PC-3 (cell line): ENCODE results near the gene GPX6. TPM values are rescaled to one million over a fixed set of nuclear protein-coding genes. Genes with fewer than 3 reads are reported as not detected.

Experiments
- ATAC-seq: fragments of 200-7000 bp; cut with Tn5 transposase; 2 replicates; pipeline ENCODE4 v1.9.1; 2020; ENCODE audit warnings: mild to moderate bottlenecking, moderate library complexity
- BruUV-seq: library from RNA; stranded (reverse); fragments of 400-500 nt; replicated peaks from 2 replicates; lab custom pipeline; 2021; lab: Mats Ljungman, UMichigan
- CTCF ChIA-PET: fragments of 300-600 bp; sonication (Branson Sonifier 250); formaldehyde crosslinking; loops from one replicate; lab custom pipeline; 2022; ENCODE audit warnings: antibody characterized with exemption; lab: Charles Lee
- POLR2A ChIA-PET: fragments of 300-600 bp; sonication (Branson Sonifier 250); formaldehyde crosslinking; loops from one replicate; lab custom pipeline; 2022; ENCODE audit warnings: antibody characterized with exemption; ENCODE audit not compliant: unreplicated experiment; lab: Charles Lee
- DNase-seq: peaks from one replicate; pipeline ENCODE4 v3.0.0-alpha.2; 2015
- H2AFZ ChIP-seq: fragments of 300-600 bp; sonication (generic); 2 replicates; pipeline ENCODE4 v1.6.0; 2016; ENCODE audit warnings: antibody characterized with exemption, low read length
- H3F3A ChIP-seq: fragments of 300-600 bp; sonication (generic); one replicate; pipeline ENCODE4 v1.6.0; 2017; ENCODE audit warnings: antibody characterized with exemption, low read length, control low read depth, mild to moderate bottlenecking; ENCODE audit not compliant: unreplicated experiment
- H3K27ac ChIP-seq: fragments of 300-600 bp; sonication (generic); 2 replicates; pipeline ENCODE4 v1.5.1; 2016; ENCODE audit warnings: mild to moderate bottlenecking, low read length
- H3K27me3 ChIP-seq: fragments of 300-600 bp; sonication (generic); 2 replicates; pipeline ENCODE4 v1.6.1; 2016; ENCODE audit warnings: low read length, mixed read lengths
- H3K36me3 ChIP-seq: fragments of 300-600 bp; sonication (generic); 2 replicates; pipeline ENCODE4 v1.6.1; 2016; ENCODE audit warnings: low read depth, mixed run types, low read length, mixed read lengths
- H3K4me1 ChIP-seq: fragments of 300-600 bp; sonication (generic); 2 replicates; pipeline ENCODE4 v1.5.1; 2016; ENCODE audit warnings: low read length; ENCODE audit not compliant: insufficient read depth
- H3K4me2 ChIP-seq: fragments of 300-600 bp; sonication (generic); 2 replicates; pipeline ENCODE4 v1.6.0; 2016; ENCODE audit warnings: low read length
- H3K4me3 ChIP-seq: fragments of 300-600 bp; sonication (generic); 2 replicates; pipeline ENCODE4 v1.5.1; 2016; ENCODE audit warnings: mild to moderate bottlenecking, low read length, mixed read lengths
- H3K79me2 ChIP-seq: fragments of 300-600 bp; sonication (generic); 2 replicates; pipeline ENCODE4 v1.6.1; 2017; ENCODE audit warnings: low read length, mixed read lengths
- H3K9ac ChIP-seq: fragments of 300-600 bp; sonication (generic); 2 replicates; pipeline ENCODE4 v1.6.0; 2016; ENCODE audit warnings: mild to moderate bottlenecking, low read length
- H3K9me2 ChIP-seq: fragments of 300-600 bp; sonication (generic); replicated peaks from 2 replicates; pipeline ENCODE4 v1.6.1; 2016; ENCODE audit warnings: mixed run types, low read length, mixed read lengths
- H3K9me3 ChIP-seq: fragments of 300-600 bp; sonication (generic); 2 replicates; pipeline ENCODE4 v1.6.1; 2016; ENCODE audit warnings: low read length, mixed read lengths
- H4K20me1 ChIP-seq: fragments of 300-600 bp; sonication (generic); 2 replicates; pipeline ENCODE4 v1.6.1; 2016; ENCODE audit warnings: low read length, mixed read lengths
- CTCF ChIP-seq: fragments of 300-600 bp; sonication (generic); conservative IDR thresholded peaks from 2 replicates; pipeline ENCODE4 v1.5.1; 2017; ENCODE audit warnings: antibody characterized with exemption, low read depth, mild to moderate bottlenecking, low read length
- EZH2 ChIP-seq: fragments of 300-600 bp; sonication (generic); IDR thresholded peaks from one replicate; pipeline ENCODE4 v1.6.1; 2017; ENCODE audit warnings: antibody characterized with exemption, mild to moderate bottlenecking, low read length; ENCODE audit not compliant: unreplicated experiment
- EZH2phosphoT487 ChIP-seq: fragments of 300-600 bp; sonication (generic); IDR thresholded peaks from 2 replicates; pipeline ENCODE4 v1.6.1; 2018; ENCODE audit warnings: mild to moderate bottlenecking, antibody characterized with exemption, low read length, borderline replicate concordance
- intact Hi-C: fragments of 100-400 bp; cut with micrococcal nuclease; formaldehyde crosslinking; loops from 2 replicates; pipeline ENCODE4 v1.9.0; 2023
- total RNA-seq: library from RNA; depleted of rRNA; stranded (reverse); fragments of >200 nt; gene quantifications from 2 replicates; pipeline ENCODE4 v1.2.3, GENCODE V29; 2014

The GPX6 gene
- total RNA-seq, 1 experiment from 2014 or later: not detected

GRCh38 chr6:28545955-28546354 is 30.4 kb upstream of the GPX6 start:
- Histone ChIP-seq H3K9ac (no peak overlapping the region), H3K4me2 (no peak overlapping the region), H3K4me1 (peaks cover 7% of the 10 kb centered on the region; the same call in 1 of the 2 replicates), H3K27me3 (peaks cover 21% of the 10 kb centered on the region), H3F3A (no peaks in the 10 kb centered on the region), H3K9me3 (no peaks in the 10 kb centered on the region), H3K27ac (no peak overlapping the region), H3K79me2 (no peaks in the 10 kb centered on the region), H3K36me3 (no peaks in the 10 kb centered on the region), H4K20me1 (no peaks in the 10 kb centered on the region), H2AFZ (no peak overlapping the region), H3K4me3 (no peak overlapping the region), H3K9me2 (no peaks in the 10 kb centered on the region)
- CTCF ChIA-PET: no interaction called here
- no peak for TF ChIP-seq EZH2phosphoT487
- TF ChIP-seq EZH2: no peak
- no peak for TF ChIP-seq CTCF
- no peak for ATAC-seq
- intact Hi-C loops: loop anchor here (2.0 kb wide), 1 partner anchor 17 kb away; no protein-coding TSS in a partner anchor
- DNase-seq: no peak
- POLR2A ChIA-PET: no interaction called here
- no TSS peak for BruUV-seq

- DNase-seq (no peak), ATAC-seq (no peak)
- Histone ChIP-seq H3K27ac (no peak overlapping the region), H3K36me3 (no peaks in the 10 kb centered on the region), H2AFZ (no peak overlapping the region), H3K9ac (no peak overlapping the region), H3K9me2 (no peaks in the 10 kb centered on the region), H3K9me3 (no peaks in the 10 kb centered on the region), H4K20me1 (no peaks in the 10 kb centered on the region), H3F3A (no peaks in the 10 kb centered on the region), H3K4me3 (no peak overlapping the region), H3K79me2 (no peaks in the 10 kb centered on the region), H3K4me1 (peaks cover 7% of the 10 kb centered on the region; the same call in 1 of the 2 replicates), H3K27me3 (peaks cover 21% of the 10 kb centered on the region), H3K4me2 (no peak overlapping the region)
- ChIA-PET CTCF (no interaction called here), POLR2A (no interaction called here)
- TF ChIP-seq CTCF (no peak), EZH2phosphoT487 (no peak), EZH2 (no peak)
- BruUV-seq: no TSS peak
- intact Hi-C loops: loop anchor here (2.0 to 5.0 kb wide), 6 partner anchors 19 to 293 kb away; partner anchors contain the start of gene ZSCAN23
Observed at GRCh38 chr6:28543651-28544610, 28.3 kb upstream of the GPX6 start.
